MM.1S (cell line): ENCODE results near the gene SNTG2.

Experiments
- CTCF ChIP-seq: fragments of 300-600 bp; sonication (generic); IDR thresholded peaks from 2 replicates; pipeline ENCODE4 v1.5.1; 2016; ENCODE audit warnings: antibody characterized with exemption, low read length, mixed read lengths
- EZH2 ChIP-seq: fragments of 300-600 bp; sonication (generic); optimal IDR thresholded peaks from 2 replicates; pipeline ENCODE3; 2017; ENCODE audit warnings: low read depth, mild to moderate bottlenecking, antibody characterized with exemption, low read length, mixed read lengths

GRCh38 chr2:1283871-1284270 is 333.2 kb downstream of the SNTG2 start:
- TF ChIP-seq CTCF (no peak), EZH2 (no peak)
